GM19438 (cell line): ENCODE results near the gene ZNF354B.
A peak's percentile ranks its signal among the peaks of the same experiment; 100 is the strongest.
"Not testable (repeated sequence)": the region's sequence is repeated elsewhere in the genome, so short reads cannot be mapped to it uniquely, and the experiment has no call there.

Experiments used
- ATAC-seq: cut with Tn5 transposase; IDR thresholded peaks from one replicate; pipeline ENCODE4 v1.9.1; 2021; ENCODE audit warnings: low read depth; ENCODE audit not compliant: unreplicated experiment

The ZNF354B gene

DNA sequence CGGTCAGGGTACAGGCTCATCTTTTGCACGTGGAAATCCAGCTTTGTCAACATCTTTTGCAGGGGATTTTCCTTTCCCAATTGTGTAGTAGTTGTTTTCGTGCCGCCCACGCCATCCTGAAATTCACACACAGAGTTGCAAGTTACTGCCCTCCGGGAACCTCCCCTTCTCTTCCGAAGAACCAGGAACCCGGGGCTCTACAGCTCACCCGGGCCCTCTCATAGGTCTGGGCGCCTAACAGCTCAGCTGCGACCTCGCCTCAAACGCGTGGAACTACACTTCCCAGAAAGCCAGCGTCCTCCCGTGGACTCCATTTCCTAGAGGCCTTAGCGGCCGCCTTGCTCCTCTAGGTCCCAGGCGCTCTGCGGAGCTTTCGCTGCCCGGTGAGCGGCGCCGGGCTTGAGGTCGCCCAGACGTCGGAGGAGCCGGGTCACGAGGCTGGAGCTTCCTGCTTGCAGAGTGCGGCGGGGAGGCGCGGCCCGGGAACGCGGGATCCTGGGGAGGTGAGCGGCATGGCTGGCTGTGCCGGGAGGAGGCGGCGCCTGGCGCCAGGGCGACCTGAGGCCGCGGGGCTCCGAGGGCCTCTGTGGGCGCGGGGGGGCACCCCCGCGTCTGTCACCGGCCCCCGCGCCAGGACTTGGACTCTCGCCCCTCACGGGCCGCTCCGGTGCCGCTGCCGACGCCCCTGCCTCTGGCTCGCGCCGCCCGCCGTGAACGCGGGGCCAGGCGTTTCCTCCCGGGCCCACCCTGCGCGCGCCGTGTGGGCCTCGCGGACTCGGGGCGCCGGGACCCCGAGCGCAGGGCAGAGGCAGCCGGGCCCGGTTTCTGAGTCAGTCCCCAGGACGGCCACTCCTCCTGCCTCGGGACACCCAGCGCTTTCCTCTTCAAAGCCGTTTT is at the start of gene ZNF354B:
Gene ZNF354B (plus strand): TSS at position 329 of the 897 bp plus-strand sequence. CDS start 1,095 bp downstream, outside the sequence.
- ATAC-seq: peak; percentile 98

DNA sequence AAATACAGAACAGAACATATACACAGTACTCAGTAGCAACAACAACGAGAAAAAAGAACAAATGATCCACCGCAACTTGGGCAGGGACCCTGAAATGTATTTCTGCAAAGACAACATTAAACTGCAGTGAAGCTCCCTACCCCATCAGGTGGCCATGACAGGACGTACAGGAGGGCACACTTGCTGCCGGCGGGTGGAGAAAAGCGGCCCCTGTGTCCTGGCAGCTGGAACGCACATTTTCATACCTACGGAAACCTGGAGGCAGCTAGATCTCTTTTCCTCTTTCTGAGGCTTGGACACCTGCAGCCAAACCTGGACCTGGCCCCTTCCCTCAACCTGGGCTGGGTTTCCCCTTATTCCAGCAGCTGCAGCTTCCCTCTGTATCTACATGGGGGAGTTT is 42.2 kb upstream of the ZNF354B start:
- ATAC-seq: no peak

DNA sequence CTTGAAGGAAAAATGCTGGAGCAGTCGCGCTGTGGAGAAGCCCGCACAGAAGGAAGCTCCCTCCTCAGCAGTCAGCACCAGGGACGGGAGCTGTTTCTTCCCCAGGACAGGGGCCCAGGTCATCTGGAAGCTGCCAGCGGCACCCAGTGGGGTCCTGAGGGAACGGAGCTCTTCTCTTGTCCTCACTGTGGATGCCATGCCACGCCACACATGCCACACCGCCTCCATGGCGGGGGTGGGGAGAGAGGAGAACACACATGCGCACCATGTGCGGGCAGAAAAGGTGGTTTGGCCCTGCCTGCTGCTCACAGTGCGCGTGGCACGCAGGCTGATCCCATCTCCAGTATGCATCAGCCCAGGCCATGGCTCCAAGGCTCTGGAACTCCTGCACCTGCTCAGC is 41.7 kb upstream of the ZNF354B start:
- ATAC-seq: no peak

DNA sequence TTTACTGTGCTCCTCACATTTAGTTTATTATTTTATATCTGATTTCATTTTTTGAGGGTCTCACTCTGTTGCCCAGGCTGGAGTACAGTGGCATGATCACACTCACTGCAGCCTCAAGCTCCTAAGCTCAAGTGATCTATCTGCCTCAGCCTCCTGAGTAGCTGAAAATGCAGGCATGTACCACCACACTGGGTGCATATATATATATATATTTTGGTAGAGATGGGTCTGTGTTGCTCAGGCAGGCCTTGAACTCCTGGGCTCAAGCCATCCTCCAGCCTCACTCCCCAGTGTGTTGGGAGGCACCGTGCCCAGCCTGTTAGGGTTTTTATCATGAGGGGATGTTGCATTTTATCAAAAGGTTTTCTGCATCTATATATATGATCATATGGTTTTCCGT is 39.8 kb upstream of the ZNF354B start:
- no peak for ATAC-seq

DNA sequence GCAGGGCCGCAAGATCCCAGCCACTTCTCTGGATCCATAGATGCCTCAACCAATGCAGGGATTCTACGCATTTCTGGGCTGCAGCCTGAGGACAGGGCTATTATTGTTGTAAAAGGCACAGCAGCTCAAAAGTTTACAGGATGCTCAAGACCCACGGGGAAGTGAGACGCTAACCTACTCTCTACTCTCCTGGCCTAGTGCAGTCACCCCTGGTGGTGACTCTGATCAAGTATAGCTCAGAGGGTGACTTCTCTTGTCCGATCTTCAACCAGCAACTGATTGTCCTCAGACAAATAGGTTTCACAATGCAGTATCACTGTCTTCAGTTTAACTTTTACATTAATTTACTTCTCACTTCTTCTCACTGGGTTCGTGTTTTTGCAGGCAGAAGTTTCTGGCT is 34.3 kb upstream of the ZNF354B start:
- no peak for ATAC-seq

DNA sequence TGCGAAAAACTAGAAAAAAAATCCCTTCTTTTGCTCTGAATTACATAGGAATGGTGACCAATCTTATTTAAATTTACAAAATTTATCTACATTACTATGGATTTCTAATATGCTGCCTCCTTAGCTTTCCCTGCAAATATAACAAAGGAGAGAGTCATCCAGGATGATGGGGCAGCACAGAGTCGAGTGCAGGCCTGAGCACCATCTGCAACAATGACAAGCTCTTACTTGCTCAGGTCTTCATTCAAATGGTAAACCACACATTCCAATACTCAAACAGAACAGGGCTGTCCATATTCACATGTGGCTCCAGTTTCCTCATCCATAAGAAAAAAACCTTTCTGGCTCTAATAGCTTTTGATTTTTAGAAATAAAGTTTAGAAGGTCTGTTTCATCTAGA is 33.5 kb upstream of the ZNF354B start:
- ATAC-seq: no peak

DNA sequence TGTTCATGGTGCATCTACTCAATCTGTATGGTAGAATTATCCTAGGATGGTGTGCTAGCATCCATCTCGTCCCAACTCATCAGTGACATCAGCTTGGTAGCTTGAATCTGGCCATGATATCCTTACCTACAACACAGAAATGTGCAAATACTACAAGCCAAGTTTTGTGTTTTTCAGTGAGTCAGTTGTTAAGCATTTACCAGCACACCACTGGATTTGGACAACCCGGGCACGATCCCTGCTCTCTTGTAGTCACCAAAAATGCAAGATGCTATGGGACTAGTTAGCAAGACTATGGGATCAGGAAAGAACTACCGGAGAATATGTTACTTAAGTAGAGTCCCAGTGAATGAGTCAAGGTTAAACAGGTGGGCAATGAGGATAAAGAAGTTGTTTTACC is 32.1 kb upstream of the ZNF354B start:
- ATAC-seq: no peak

DNA sequence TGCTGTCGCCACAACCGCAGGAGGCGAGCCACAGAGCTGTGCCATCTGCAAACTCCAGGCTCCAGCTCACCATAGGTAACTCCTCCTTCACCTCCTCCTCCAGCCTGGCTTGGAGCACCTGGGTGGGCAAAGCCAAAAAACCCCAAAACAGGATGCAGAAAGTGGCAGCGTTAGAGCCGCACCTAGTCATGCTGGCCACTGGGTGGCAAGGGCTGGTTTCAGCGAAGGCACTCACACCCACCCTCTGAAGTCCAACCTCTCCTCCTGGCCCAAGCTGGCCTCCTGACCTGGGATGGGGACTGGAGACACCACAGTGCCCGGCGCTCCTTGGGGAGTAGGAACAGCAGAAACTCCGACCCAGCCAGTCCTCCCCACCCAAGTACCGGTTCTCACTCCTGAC is 28.7 kb upstream of the ZNF354B start:
- no peak for ATAC-seq

DNA sequence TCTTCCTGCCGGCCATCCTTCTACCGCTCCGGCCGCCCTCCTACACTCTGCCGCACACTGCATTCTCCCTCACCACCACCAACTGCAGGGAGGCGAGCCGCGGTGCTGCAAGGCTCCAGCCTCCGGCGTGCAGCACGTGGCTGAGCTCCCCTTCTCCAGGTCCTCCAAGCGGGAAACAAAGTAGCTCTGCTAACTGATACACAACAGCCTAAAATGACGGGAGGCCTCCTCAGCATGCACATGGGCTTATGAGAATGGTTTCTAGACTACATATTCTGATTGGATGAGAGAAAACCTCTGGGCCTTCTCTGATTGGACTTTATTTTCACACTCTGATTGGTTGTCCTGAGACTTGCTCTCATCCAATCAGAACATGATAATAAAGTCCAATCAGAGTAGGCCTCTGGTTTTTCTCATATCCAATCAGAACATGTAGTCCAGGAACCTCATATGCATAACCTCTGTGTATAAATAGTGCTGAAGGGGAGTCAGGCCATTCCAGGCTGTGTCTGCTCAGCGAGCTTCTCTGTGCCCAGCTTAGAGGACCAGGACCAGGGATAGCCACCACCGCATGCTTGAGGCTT is 27.0 kb upstream of the ZNF354B start:
- ATAC-seq: no peak

DNA sequence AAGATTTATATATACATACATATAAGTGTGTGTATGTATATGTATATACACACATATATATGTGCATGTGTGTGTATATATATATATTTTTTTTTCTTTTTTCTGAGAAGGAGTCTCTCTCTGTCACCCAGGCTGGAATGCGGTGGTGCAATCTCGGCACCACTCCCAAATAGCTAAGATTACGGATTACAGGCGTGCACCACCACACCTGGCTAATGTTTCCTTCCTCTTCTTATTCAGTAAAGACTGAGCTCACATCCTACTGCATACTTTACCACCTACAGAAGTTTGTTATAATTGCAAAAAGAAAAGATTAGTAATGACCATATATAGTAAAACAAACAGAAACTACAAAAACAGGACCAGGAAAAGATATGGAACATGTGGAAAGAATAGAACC is 23.1 kb upstream of the ZNF354B start:
- no peak for ATAC-seq

DNA sequence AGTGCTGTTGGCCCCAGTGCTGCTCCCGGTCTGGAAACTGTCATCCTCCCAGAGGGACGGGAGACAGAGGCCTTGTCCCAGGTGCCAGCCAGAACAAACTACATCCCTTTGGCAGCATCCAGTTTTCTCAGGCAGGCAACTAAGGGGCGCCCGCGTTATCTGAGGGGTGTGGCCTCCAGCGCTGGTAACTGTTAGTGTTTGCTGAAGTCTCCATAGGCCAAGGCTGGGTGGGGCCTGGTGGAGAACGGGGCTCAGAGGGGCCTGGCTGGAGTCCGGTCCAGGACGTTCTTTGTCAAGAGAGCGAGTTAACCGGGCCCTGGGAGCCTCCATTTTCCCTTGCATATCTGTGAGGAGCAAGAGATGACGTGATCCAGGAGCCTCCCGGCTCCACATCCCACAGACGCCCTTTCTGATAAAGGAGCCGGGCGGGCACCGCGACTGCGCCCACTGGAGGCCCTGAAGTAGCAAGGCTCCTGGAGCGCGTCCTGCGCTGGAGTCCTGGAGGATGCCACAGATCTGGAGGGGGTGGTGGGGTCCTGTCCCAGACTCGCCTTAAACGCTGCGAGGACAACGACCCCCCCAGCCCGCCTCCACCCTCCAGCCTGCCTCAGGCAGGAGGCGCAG is 20.9 kb upstream of the ZNF354B start:
- ATAC-seq: not testable (repeated sequence)

DNA sequence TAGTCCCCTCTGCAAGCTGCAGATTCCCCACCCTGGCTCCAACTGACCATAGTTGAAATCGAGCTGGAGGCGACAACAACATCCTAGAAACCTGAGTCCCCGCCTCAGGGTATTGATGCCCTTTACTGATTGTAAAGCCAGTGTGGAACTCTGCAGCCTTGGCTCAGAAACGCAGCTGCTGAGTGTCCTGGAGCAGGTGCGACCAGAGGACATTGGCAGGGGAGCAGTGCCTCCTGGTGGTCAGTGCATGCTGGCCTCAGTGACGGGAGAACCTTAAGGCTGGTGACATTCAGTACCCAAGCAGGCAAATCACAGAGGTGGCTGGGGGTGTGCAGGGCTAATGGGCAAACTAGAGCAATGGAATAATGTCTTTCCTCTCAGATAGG is 20.4 kb upstream of the ZNF354B start:
- ATAC-seq: no peak

DNA sequence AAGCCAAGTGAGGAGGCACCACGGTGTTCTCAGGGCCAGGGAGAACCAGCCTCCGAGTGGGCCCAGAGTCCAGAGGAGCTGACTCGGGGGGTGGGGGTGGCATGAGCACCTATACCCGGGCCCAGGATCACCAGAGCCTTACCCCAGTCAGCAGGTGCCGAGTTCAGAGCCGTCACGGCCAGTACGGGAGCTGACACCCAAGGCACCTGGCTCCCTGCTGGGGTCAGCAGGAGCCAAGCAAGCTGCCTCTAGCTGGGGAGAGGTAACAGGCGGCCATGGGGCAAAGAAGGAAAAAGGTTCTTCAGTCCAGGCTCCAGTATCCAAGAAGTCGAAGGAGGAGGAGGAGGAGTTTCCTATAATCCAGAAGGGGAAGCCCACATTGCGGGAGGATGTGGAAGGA is 19.4 kb upstream of the ZNF354B start:
- not testable (repeated sequence) for ATAC-seq

DNA sequence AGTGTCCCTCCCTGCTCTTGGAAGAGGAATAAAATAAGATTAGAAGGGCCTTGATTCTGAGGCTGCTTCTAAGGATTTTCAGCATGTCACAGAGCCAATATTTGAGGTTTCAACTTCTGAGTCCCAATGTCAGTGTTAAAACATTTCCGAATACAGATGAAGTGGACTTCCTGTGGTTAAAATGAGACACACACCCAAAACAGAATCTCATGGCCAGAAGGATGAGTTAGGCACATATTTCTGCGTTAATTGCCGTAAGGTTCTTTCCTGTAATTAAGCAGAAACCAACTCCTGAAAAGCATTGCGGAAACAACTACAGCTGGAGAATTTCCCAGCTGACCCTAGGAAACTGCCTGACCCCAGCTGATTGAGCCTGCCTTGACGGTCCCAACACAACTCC is 10.4 kb upstream of the ZNF354B start:
- no peak for ATAC-seq

DNA sequence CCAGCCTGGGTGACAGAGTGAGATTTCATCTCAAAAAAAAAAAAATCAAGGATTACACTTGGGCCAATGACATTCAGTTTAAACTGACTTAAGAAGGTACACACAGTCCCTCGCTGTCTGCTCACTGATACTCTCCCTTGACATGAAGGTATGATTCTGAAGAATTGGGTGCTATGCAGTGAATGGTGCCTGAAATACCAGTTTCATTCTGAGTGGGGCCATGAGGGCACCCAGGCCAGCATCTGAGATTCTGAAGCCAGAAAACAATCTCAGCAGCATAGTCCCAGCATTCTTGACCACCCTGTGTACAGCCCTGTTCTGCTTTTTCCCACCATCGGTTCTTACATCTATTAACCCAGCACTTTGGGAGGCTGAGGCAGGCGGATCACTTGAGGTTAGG is 7.8 kb upstream of the ZNF354B start:
- ATAC-seq: no peak

DNA sequence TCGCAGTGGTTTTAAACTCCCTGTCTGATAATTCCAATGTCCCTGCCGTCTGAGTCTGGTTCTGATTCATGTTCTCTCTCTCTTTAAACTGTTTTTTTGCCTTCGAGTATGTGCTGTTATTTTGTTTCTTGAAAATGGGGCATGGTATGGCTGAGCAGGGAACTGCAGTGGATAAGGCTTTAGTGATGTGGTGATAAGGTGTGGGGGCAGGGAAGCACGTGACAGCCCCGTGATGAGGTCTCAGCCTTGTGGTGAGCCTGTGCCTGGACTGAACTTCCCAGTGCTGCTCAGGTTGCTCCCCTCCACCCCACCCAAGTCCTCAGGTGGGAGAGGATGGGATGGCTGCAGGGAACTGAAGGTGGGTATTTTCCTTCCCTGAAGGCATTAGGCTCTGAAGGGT is 5.5 kb upstream of the ZNF354B start:
- no peak for ATAC-seq

DNA sequence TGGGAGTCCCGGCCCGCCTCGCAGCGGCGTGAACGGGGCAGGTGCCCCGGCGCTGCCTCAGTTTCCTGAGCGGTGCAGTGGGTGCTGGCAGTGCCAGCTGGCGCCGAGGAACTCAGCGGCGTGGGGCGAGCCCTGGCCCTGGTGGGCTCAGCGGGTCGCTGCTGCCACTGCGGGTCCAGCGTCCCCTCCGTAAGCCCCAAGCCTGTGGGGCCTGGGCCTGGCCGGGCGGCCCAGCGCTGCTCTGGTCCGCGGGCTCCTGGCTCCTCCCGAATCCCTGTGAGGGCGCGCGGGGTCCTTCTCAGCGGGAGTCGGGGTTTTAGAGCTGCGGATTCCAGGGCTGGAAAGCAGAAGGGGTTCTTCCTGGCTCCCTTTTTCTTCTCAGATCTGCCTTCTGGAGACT is 862 bp downstream of the ZNF354B start:
- peak; percentile 4 for ATAC-seq

DNA sequence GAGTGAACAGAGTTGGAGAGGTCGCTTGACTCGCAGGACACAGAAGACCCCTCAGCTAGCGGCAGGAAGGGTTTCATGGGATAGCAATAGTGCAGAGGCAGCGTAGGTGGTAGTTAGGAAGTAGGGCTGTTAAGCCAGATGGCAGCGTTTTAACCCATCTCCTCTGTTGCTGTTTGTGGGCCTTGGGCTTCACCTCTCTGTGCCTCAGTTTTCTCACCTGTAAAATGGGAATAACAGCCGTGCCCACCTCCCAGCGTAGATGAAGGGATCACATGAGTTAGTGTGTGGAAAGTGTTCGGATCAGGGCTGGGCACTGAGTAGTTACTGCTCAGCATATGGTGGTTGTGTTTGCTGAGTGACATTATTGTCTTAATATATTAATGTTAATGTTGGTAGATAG is 1.9 kb downstream of the ZNF354B start:
- no peak for ATAC-seq

DNA sequence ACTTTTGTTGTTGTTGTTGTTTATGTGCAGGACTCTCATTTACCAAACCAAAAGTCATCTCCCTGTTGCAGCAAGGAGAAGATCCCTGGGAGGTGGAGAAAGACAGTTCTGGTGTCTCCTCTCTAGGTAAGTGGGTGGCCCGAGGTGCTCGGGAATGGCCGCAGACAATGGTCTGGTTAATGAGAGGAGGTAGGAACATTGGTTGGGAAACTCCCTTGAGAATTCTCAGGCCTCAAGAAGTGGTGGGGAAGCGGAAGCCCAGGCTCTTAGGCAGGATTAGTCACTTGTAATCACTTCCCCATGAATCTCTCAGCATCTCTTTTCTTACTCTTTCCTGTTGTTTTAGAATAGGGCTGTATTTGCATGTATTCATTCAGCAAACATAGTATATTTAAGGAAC is 7.2 kb downstream of the ZNF354B start:
- no peak for ATAC-seq

DNA sequence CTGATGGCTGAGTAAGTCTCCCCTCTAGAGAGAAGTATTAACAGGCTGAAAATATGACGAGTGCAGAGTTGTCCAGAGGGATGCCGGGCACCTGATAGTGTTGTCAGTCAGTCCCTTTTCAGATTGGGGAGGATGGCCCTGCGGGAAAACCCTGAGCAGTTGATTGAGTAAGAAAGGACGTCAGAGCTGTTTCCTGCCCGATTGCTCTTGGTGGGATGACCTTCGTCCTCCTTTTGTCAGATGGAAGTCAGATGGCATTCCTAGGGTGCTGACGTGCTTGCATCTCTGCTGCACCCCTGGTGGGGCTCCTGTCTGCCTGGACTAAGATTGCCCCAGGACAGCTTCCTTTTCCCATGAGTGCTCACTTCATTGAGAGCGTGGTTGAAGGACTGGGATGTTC is 9.8 kb downstream of the ZNF354B start:
- ATAC-seq: no peak

DNA sequence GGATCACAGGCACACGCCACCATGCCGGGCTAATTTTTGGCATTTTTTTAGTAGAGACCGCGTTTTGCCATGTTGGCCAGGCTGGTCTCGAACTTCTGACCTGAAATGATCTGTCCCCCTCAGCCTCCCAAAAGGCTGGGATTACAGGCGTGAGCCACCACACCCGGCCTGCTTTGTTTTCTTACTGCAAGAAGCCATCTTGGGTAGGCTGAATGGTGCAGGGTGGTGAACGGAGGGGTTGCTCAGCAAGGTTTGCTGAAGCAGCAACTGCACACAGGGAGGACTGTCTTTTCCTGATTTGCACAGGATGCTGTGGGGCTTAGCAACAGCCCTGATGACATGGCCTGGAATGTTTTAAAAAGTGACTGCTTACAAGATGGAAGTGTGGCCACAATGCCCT is 10.7 kb downstream of the ZNF354B start:
- ATAC-seq: no peak

DNA sequence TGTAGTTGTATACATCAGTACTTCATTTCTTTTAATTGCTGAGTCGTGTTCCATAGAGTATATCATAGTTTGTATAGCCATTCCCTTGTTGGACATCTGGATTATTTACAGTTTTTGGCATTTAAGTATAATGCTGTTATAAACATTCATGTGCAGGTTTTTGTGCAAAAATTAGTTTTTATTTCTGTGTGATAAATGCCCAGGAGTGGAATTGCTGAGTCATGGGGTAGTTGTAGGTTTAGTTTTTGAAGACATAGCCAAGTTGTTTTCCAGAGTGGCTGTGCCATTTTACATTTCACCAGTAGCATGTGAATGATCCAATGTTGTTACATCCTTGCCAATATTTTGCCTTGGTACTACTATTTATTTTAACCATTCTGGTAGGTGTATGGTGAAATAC is 12.5 kb downstream of the ZNF354B start:
- ATAC-seq: no peak
